ENCODE data around the gene PMEL. TPM values are rescaled to one million over a fixed set of nuclear protein-coding genes. Genes with fewer than 3 reads are reported as not detected.

Gene PMEL
- total and polyA plus RNA-seq, 7 donors = 0.71 to 1.8 (median 1.3) TPM; not detected in 2

DNA sequence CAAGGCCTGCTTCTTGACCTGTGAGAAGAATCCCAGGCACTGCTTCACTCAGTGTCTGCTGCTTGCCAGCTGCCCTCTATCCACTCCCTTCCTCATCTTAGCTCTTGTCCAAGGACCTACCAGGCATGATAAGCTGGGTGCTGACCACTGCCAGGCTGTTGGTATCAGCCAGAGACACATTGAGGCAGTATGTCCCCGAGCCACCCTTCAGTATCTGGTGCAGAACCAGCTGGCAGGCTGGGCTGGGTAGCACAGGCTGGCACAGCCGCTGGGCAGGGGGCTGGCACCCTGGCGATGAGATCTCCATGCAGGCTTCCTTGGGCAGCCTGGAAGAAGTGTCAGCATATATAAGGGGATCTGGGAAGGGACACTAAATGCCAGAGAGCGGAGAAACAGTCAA is 10.5 kb downstream of the PMEL start:
- Histone ChIP-seq H3K27ac (no peak overlapping the region), H3K4me1 (no peaks in the 10 kb centered on the region), H3K4me3 (no peak overlapping the region), H3K27me3 (no peaks in the 10 kb centered on the region), H3K36me3 (peaks cover 0 to 25% (median 12%) of the 10 kb centered on the region in 4 donors), H3K9me3 (no peaks in the 10 kb centered on the region)
- no peak for DNase-seq
- 89 to 93% methylated on average over 4 of the region's 4 CpGs for WGBS, 2 donors
- TF ChIP-seq EP300 (IDR thresholded peaks at IDR 0.05) (no peak), POLR2AphosphoS5 (IDR thresholded peaks at IDR 0.05) (no peak), POLR2A (IDR thresholded peaks at IDR 0.05) (no peak)
- TF ChIP-seq, protein P1, sequence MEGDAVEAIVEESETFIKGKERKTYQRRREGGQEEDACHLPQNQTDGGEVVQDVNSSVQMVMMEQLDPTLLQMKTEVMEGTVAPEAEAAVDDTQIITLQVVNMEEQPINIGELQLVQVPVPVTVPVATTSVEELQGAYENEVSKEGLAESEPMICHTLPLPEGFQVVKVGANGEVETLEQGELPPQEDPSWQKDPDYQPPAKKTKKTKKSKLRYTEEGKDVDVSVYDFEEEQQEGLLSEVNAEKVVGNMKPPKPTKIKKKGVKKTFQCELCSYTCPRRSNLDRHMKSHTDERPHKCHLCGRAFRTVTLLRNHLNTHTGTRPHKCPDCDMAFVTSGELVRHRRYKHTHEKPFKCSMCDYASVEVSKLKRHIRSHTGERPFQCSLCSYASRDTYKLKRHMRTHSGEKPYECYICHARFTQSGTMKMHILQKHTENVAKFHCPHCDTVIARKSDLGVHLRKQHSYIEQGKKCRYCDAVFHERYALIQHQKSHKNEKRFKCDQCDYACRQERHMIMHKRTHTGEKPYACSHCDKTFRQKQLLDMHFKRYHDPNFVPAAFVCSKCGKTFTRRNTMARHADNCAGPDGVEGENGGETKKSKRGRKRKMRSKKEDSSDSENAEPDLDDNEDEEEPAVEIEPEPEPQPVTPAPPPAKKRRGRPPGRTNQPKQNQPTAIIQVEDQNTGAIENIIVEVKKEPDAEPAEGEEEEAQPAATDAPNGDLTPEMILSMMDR (IDR thresholded peaks at IDR 0.05) = no peak
- intact Hi-C loops (cut with DNase I) = no loop called here

DNA sequence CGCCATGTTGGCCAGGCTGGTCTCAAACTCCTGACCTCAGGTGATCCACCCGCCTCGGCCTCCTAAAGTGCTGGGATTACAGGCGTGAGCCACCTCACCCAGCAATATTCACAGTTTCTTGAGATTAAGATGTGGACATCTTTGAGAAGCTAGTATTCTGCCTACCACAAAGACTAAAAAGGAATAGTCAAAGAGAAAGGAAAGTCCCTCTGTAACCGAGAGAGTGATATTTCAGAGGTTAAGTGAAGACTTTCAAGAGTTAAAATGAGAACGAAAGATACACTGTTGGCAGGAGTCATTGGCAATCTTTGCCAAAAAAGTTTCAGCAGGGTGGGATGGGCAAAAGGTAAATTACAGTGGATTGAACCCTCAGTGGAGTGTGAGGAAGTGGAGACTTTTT is 19.3 kb downstream of the PMEL start:
- no peak overlapping the region for H3K4me3 ChIP-seq
- DNase-seq = no peak
- 79 to 89% methylated on average over 6 of the region's 6 CpGs for WGBS, 2 donors
- H3K4me1 ChIP-seq = no peaks in the 10 kb centered on the region
- H3K9me3 ChIP-seq = no peaks in the 10 kb centered on the region
- TF ChIP-seq, protein P1 (IDR thresholded peaks at IDR 0.05) = no peak
- no peak for TF ChIP-seq POLR2A (IDR thresholded peaks at IDR 0.05)
- TF ChIP-seq EP300 (IDR thresholded peaks at IDR 0.05) = no peak
- no peak for TF ChIP-seq POLR2AphosphoS5 (IDR thresholded peaks at IDR 0.05)
- H3K27ac ChIP-seq = no peak overlapping the region
- peaks cover 0 to 38% (median 5%) of the 10 kb centered on the region in 4 donors for H3K36me3 ChIP-seq
- H3K27me3 ChIP-seq = no peaks in the 10 kb centered on the region
- intact Hi-C loops (cut with DNase I) = no loop called here

DNA sequence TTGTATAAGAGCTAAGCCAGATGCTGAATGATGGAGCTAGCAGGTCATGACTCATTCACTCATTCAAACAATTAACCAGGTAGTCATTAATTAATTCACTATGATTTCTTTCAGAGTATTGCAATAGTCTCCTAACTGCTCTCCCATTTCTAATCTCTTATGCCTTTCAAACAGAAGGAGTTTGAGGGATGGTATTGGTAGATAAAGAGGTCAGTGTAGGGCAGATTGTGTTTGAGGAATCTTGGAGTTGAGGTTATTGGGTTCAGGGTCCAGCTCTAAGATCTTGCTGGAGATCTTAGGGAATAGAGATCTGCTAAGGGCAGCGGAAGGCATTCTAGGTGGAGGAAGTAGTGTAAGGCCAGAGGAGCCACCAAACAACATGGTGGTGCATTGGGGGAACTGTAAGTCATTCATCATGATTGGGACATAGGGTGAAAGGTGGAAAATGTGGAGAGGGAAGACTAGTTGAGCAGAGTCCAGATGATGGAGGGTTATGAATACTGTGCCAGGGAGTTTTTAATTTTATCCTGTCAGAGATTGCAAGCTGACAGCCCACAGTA is 23.2 kb downstream of the PMEL start:
- intact Hi-C loops (cut with DNase I) = no loop called here

DNA sequence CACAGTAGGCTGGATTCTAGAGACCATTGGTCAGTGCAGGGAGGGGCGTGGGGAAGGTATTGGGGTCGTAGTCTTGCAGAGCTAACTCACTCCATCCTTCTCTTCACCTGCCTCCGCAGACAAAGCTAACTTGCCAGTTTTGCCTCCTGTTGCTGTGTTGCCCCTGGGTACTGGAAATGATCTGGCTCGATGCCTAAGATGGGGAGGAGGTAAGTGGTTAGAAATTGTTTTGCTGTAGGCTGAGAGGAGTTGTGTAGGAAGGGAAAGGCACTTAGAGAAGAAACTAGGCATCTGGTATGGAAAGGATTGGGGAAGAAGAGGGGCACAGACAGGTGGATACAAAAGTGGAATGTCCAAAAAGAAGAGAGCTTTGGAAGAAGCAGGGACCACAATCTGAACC is 23.8 kb downstream of the PMEL start:
- no peak for DNase-seq

More for the DNA sequence above, 23.2 kb downstream of the PMEL start:
- no peak overlapping the region for H3K4me3 ChIP-seq
- H3K9me3 ChIP-seq = no peaks in the 10 kb centered on the region
- no peak for DNase-seq
- no peak overlapping the region for H3K27ac ChIP-seq
- WGBS, 2 donors = 97 to 98% methylated on average over 1 of the region's 1 CpG
- no peak for TF ChIP-seq POLR2A (IDR thresholded peaks at IDR 0.05)
- no peak for TF ChIP-seq EP300 (IDR thresholded peaks at IDR 0.05)
- no peak for TF ChIP-seq POLR2AphosphoS5 (IDR thresholded peaks at IDR 0.05)
- TF ChIP-seq, protein P1 (IDR thresholded peaks at IDR 0.05) = no peak
- H3K27me3 ChIP-seq = no peaks in the 10 kb centered on the region
- peaks cover 0 to 33% (median 2%) of the 10 kb centered on the region in 4 donors for H3K36me3 ChIP-seq
- peaks cover 0 to 10% (median 7%) of the 10 kb centered on the region in 4 donors for H3K4me1 ChIP-seq

More for the DNA sequence above, 23.8 kb downstream of the PMEL start:
- H3K36me3 ChIP-seq = peaks cover 0 to 33% (median 4%) of the 10 kb centered on the region in 4 donors
- 90 to 92% methylated on average over 4 of the region's 4 CpGs for WGBS, 2 donors
- H3K27ac ChIP-seq = no peak overlapping the region
- intact Hi-C loops (cut with DNase I) = no loop called here
- TF ChIP-seq EP300 (IDR thresholded peaks at IDR 0.05) = no peak
- TF ChIP-seq POLR2AphosphoS5 (IDR thresholded peaks at IDR 0.05) = no peak
- TF ChIP-seq POLR2A (IDR thresholded peaks at IDR 0.05) = no peak
- TF ChIP-seq, protein P1 (IDR thresholded peaks at IDR 0.05) = no peak
- peaks cover 0 to 10% (median 7%) of the 10 kb centered on the region in 4 donors for H3K4me1 ChIP-seq
- no peak overlapping the region for H3K4me3 ChIP-seq
- H3K9me3 ChIP-seq = no peaks in the 10 kb centered on the region
- no peaks in the 10 kb centered on the region for H3K27me3 ChIP-seq
